Ishikawa (cell line): ENCODE results near the gene THOC2.

Experiments used
- CEBPB ChIP-seq: IDR thresholded peaks from 2 replicates; pipeline ENCODE4 v1.6.1; 2012
- CREB1 ChIP-seq: IDR thresholded peaks from 2 replicates; pipeline ENCODE4 v1.6.1; 2012; ENCODE audit warnings: low read depth
- EGR1 ChIP-seq: IDR thresholded peaks from 2 replicates; pipeline ENCODE4 v1.6.1; 2012
- EP300 ChIP-seq: IDR thresholded peaks from 2 replicates; pipeline ENCODE4 v1.6.1; 2012; ENCODE audit warnings: borderline replicate concordance
- FOXM1 ChIP-seq: IDR thresholded peaks from 2 replicates; pipeline ENCODE4 v1.6.1; 2012; ENCODE audit warnings: low read depth, borderline replicate concordance
- NFIC ChIP-seq: IDR thresholded peaks from 2 replicates; pipeline ENCODE4 v1.6.1; 2012
- RAD21 ChIP-seq: IDR thresholded peaks from 2 replicates; pipeline ENCODE4 v1.6.1; 2012; ENCODE audit warnings: low read depth
- TAF1 ChIP-seq: IDR thresholded peaks from 2 replicates; pipeline ENCODE4 v1.6.1; 2012; ENCODE audit warnings: low read depth, mild to moderate bottlenecking
- TCF12 ChIP-seq: IDR thresholded peaks from 2 replicates; pipeline ENCODE4 v1.6.1; 2012; ENCODE audit warnings: low read depth
- TEAD4 ChIP-seq: IDR thresholded peaks from 2 replicates; pipeline ENCODE4 v1.6.1; 2012
- YY1 ChIP-seq: IDR thresholded peaks from 2 replicates; pipeline ENCODE4 v1.6.1; 2012; ENCODE audit warnings: low read depth
- ZBTB7A ChIP-seq: IDR thresholded peaks from 2 replicates; pipeline ENCODE4 v1.6.1; 2012; ENCODE audit warnings: low read depth
- TF ChIP-seq, protein P1 (sequence below): IDR thresholded peaks from 2 replicates; pipeline ENCODE4 v1.6.1; 2012
- TF ChIP-seq, protein P2 (sequence below): IDR thresholded peaks from 2 replicates; pipeline ENCODE4 v1.6.1; 2012; ENCODE audit warnings: low read depth, mild to moderate bottlenecking
- TF ChIP-seq, protein P3 (sequence below): IDR thresholded peaks from 2 replicates; pipeline ENCODE4 v1.6.1; 2012

THOC2 gene

DNA sequence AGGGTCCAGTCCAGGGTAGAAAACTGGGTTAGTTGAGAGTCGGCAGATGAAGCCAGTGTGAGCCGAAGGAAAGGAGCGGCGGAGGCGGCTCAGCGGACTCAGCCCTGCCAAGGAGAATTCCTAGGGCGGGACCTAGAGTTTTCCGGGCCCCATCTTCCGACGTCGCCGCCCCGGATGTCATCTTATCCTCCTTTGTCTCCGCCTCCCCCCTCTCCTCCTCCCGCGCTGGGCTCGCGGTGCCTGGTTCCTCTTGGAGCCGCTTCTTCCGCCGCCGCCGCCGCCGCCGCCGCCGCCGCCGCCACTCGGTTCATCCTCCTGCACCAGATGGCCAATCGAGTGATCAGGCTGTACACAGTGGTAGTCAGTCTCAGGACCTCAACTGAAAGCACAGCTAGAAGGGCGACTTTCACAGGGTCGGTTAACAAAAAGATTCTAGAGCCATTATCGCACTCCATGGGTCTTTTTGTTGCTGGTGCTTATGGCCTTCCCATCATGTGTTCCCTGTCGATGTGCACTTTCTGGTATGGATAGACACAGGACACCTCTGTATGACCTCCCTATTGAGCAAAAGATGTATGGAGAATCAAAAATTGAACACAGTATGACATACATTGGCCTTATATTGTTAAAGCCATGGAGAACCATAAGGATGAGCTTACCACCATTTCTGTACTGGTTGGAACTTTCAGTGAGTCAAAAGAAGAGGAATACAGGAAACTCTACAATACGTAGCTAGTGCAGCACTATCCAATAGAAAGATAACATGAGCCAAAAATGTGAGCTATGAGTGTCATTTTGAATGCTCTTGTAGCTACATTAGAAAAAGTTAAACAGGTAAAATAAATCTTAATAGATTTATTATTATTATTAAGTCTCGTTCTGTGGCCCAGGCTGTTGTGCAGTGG, 32.4 kb upstream of the THOC2 start:
- TF ChIP-seq NFIC (no peak), TEAD4 (no peak), EGR1 (no peak), TAF1 (peak; percentile 33), RAD21 (no peak), TCF12 (0 out of 2 replicates have a peak, but pooled peaks have one; percentile 17), FOXM1 (no peak), CREB1 (no peak), EP300 (peak; percentile 41; the same call in 1 of the 2 replicates), CEBPB (no peak), ZBTB7A (no peak), YY1 (no peak)
- TF ChIP-seq, protein P1, sequence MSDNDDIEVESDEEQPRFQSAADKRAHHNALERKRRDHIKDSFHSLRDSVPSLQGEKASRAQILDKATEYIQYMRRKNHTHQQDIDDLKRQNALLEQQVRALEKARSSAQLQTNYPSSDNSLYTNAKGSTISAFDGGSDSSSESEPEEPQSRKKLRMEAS = no peak
- TF ChIP-seq, protein P2, sequence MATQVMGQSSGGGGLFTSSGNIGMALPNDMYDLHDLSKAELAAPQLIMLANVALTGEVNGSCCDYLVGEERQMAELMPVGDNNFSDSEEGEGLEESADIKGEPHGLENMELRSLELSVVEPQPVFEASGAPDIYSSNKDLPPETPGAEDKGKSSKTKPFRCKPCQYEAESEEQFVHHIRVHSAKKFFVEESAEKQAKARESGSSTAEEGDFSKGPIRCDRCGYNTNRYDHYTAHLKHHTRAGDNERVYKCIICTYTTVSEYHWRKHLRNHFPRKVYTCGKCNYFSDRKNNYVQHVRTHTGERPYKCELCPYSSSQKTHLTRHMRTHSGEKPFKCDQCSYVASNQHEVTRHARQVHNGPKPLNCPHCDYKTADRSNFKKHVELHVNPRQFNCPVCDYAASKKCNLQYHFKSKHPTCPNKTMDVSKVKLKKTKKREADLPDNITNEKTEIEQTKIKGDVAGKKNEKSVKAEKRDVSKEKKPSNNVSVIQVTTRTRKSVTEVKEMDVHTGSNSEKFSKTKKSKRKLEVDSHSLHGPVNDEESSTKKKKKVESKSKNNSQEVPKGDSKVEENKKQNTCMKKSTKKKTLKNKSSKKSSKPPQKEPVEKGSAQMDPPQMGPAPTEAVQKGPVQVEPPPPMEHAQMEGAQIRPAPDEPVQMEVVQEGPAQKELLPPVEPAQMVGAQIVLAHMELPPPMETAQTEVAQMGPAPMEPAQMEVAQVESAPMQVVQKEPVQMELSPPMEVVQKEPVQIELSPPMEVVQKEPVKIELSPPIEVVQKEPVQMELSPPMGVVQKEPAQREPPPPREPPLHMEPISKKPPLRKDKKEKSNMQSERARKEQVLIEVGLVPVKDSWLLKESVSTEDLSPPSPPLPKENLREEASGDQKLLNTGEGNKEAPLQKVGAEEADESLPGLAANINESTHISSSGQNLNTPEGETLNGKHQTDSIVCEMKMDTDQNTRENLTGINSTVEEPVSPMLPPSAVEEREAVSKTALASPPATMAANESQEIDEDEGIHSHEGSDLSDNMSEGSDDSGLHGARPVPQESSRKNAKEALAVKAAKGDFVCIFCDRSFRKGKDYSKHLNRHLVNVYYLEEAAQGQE = no peak
- TF ChIP-seq, protein P3, sequence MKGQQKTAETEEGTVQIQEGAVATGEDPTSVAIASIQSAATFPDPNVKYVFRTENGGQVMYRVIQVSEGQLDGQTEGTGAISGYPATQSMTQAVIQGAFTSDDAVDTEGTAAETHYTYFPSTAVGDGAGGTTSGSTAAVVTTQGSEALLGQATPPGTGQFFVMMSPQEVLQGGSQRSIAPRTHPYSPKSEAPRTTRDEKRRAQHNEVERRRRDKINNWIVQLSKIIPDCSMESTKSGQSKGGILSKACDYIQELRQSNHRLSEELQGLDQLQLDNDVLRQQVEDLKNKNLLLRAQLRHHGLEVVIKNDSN = no peak

DNA sequence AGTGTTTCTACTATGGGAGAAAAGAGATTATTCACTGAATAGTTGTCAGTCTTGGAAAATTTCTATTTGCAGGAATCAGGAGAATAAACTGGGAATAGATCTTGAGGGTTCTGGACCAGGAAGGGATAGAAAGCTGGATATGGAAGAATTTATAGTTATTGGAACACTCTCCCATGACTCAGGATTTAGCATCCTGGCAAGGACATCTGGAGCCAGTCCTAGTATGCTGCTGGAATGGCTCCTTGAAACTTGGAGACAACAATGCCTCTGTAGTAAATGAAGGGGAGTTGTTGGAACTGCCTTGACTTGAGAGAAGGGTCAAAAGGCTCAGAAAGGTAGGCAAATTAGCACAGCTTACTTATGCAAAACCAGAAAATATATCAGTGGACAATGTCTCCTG, 23.5 kb upstream of the THOC2 start:
- TF ChIP-seq CREB1 = no peak
- TF ChIP-seq ZBTB7A = no peak
- no peak for TF ChIP-seq EGR1
- TF ChIP-seq RAD21 = no peak
- TF ChIP-seq TEAD4 = no peak
- TF ChIP-seq, protein P1 = no peak

DNA sequence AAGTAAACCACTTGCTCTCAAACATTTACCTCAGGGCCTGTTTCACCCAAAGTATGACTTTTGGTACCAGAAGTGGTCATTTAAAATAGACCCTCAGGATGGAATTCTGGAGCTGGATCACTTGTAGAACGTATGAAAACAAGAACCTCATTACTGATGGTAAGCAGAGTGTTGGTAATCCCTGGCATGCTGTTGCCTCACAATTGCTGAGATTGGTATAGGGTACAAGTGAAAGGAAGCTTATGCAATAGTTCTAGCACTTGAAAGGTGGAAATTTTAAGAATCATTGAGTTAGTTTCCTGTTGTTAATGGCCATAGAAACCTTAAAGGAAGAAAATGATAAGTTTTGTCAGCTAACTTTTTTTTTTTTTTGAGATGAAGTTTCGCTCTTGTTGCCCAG, 22.3 kb upstream of the THOC2 start:
- TF ChIP-seq, protein P2 = no peak
- no peak for TF ChIP-seq RAD21
- TF ChIP-seq TCF12 = no peak
- TF ChIP-seq EP300 = no peak
- TF ChIP-seq, protein P3 = no peak
- TF ChIP-seq TAF1 = no peak
- TF ChIP-seq EGR1 = no peak
- no peak for TF ChIP-seq YY1
- TF ChIP-seq NFIC = no peak
- TF ChIP-seq CEBPB = no peak

DNA sequence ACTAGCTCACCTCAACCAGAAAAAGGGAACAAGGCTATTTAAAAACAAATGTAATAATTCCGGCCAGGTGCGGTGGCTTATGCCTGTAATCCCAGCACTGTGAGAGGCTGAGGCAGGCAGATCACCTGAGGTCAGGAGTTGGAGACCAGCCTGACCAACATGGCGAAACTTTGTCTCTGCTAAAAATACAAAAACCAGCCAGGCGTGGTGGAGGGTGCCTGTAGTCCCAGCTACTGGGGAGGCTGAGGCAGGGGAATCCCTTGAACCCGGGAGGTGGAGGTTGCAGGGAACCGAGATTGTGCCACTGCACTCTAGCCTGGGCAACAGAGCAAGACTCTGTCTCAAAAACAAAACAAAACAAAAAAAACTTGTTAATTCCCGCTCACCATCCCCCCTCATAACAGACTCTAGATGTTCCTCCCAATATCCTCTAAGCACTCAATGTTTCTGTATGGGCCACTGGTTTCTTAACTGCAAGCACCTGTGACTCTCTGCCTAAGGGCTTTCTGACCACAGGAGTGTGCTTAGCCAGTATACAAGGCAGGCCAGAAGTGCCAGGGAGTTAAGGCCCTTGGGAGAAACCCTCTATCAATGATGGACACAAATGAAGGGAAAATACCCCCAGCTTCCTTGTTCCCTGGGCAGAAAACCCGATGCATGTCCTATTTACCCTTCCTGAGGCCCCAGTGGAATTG, 21.0 kb upstream of the THOC2 start:
- no peak for TF ChIP-seq YY1
- no peak for TF ChIP-seq NFIC
- TF ChIP-seq, protein P3 = no peak
- TF ChIP-seq, protein P2 = no peak
- TF ChIP-seq RAD21 = no peak
- TF ChIP-seq CEBPB = no peak
- TF ChIP-seq EGR1 = no peak
- TF ChIP-seq EP300 = no peak
- TF ChIP-seq ZBTB7A = no peak
- no peak for TF ChIP-seq TCF12
- TF ChIP-seq CREB1 = no peak
- TF ChIP-seq TEAD4 = no peak
- no peak for TF ChIP-seq FOXM1
- TF ChIP-seq TAF1 = no peak
- TF ChIP-seq, protein P1 = no peak
